ENCODE results near the gene SLC25A39. TPM values are rescaled to one million over a fixed set of nuclear protein-coding genes. Genes with fewer than 3 reads are reported as not detected.

SLC25A39 gene
- total RNA-seq, 1 donor from 2014 or later, result 61.2 TPM

DNA sequence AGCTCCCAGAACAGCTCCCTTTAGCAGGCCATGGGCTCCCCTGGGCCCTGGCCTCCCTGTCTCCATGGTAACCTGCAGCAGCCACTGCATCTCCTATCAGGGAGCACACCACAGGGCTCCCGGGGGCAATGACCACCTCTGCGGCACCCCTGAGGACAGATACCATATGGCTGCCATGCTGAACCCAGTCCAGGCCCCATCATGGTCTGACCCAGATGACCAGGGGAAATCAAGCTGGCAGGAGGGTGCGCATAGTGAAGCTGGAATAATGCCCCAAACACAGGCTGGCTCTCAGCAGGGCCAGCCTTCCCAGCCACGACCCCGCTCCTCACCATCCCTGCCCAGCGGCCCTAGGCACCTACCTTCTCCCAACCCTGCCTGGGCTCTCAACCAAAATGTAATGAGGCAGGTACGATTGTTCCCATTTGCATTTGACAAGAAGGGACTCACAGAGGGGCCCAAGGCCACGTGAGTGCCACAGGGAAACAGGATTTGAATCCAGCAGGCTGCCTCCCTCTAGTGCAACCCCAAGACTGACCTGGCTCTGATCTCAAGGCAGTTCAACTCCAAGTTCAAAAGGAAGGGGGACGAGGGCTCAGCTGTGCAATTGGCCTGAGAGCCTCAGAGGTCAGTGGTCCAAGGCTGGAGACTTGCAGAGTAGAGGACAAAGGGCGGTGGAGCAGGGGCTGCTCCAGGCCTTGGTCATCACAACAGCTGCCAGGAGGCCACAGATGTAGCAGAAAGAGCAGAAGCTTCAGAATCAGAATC is 13.8 kb downstream of the SLC25A39 start:
- Mint-ChIP-seq H3K4me3 (peak overlapping the region; percentile 38), H3K9me3 (no peaks in the 10 kb centered on the region), H3K4me1 (peaks cover 21% of the 10 kb centered on the region), H3K36me3 (no peaks in the 10 kb centered on the region), H3K27me3 (ENCODE audit: insufficient read depth, low read depth) (peaks cover 40% of the 10 kb centered on the region), H3K27ac (no peak overlapping the region)
- DNase-seq (ENCODE audit: low spot score), result no peak
- TF ChIP-seq, protein P1, sequence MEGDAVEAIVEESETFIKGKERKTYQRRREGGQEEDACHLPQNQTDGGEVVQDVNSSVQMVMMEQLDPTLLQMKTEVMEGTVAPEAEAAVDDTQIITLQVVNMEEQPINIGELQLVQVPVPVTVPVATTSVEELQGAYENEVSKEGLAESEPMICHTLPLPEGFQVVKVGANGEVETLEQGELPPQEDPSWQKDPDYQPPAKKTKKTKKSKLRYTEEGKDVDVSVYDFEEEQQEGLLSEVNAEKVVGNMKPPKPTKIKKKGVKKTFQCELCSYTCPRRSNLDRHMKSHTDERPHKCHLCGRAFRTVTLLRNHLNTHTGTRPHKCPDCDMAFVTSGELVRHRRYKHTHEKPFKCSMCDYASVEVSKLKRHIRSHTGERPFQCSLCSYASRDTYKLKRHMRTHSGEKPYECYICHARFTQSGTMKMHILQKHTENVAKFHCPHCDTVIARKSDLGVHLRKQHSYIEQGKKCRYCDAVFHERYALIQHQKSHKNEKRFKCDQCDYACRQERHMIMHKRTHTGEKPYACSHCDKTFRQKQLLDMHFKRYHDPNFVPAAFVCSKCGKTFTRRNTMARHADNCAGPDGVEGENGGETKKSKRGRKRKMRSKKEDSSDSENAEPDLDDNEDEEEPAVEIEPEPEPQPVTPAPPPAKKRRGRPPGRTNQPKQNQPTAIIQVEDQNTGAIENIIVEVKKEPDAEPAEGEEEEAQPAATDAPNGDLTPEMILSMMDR (IDR thresholded peaks at IDR 0.05), result no peak
- no peak for TF ChIP-seq EZH2 (IDR thresholded peaks at IDR 0.05)
- H4K20me1 ChIP-seq (ENCODE audit: low read depth), result peaks cover 30% of the 10 kb centered on the region
- no peaks in the 10 kb centered on the region for H3K9me3 ChIP-seq (ENCODE audit: low read depth)
- H3K27ac ChIP-seq, result no peak overlapping the region
- no peak overlapping the region for H3K9ac ChIP-seq
- no peaks in the 10 kb centered on the region for H3K79me2 ChIP-seq (ENCODE audit: low read depth)
- H3K4me3 ChIP-seq, result no peak overlapping the region
- H3F3A ChIP-seq (ENCODE audit: low read depth), result peaks cover 21% of the 10 kb centered on the region
- H3K27me3 ChIP-seq, result peaks cover 77% of the 10 kb centered on the region
- H3K4me2 ChIP-seq, result no peak overlapping the region
- H3K4me1 ChIP-seq, result peaks cover 17% of the 10 kb centered on the region
- no peaks in the 10 kb centered on the region for H3K36me3 ChIP-seq
- no peak overlapping the region for H2AFZ ChIP-seq (replicated peaks)

GRCh38 chr17:44310188-44310587 is 14.4 kb downstream of the SLC25A39 start:
- Histone ChIP-seq H3K4me1 (peaks cover 13% of the 10 kb centered on the region), H3K9ac (no peak overlapping the region), H3K9me3 (ENCODE audit: low read depth) (no peaks in the 10 kb centered on the region), H2AFZ (replicated peaks) (no peak overlapping the region), H3F3A (ENCODE audit: low read depth) (peaks cover 17% of the 10 kb centered on the region), H3K27me3 (peaks cover 71% of the 10 kb centered on the region), H3K79me2 (ENCODE audit: low read depth) (no peaks in the 10 kb centered on the region), H3K27ac (no peak overlapping the region), H3K4me3 (no peak overlapping the region), H4K20me1 (ENCODE audit: low read depth) (peaks cover 26% of the 10 kb centered on the region), H3K36me3 (no peaks in the 10 kb centered on the region), H3K4me2 (no peak overlapping the region)
- Mint-ChIP-seq H3K4me3 (peak overlapping the region; percentile 68), H3K9me3 (no peaks in the 10 kb centered on the region), H3K36me3 (no peaks in the 10 kb centered on the region), H3K27me3 (ENCODE audit: insufficient read depth, low read depth) (peaks cover 38% of the 10 kb centered on the region), H3K4me1 (peaks cover 17% of the 10 kb centered on the region), H3K27ac (no peak overlapping the region)
- DNase-seq (ENCODE audit: low spot score), result no peak
- TF ChIP-seq EZH2 (IDR thresholded peaks at IDR 0.05) (no peak), EZH2phosphoT487 (IDR thresholded peaks at IDR 0.05) (no peak)
- TF ChIP-seq, protein P1 (IDR thresholded peaks at IDR 0.05), result no peak

GRCh38 chr17:44309472-44309871 is 15.2 kb downstream of the SLC25A39 start:
- no peaks in the 10 kb centered on the region for H3K9me3 Mint-ChIP-seq
- H3K4me3 Mint-ChIP-seq, result peak overlapping the region; percentile 72
- Histone ChIP-seq H3K27me3 (peaks cover 64% of the 10 kb centered on the region), H3K27ac (no peak overlapping the region), H3K9ac (no peak overlapping the region), H3F3A (ENCODE audit: low read depth) (peaks cover 17% of the 10 kb centered on the region), H3K79me2 (ENCODE audit: low read depth) (no peaks in the 10 kb centered on the region), H3K36me3 (no peaks in the 10 kb centered on the region), H2AFZ (replicated peaks) (no peak overlapping the region), H3K4me1 (peaks cover 13% of the 10 kb centered on the region), H3K4me3 (no peak overlapping the region), H3K4me2 (no peak overlapping the region), H4K20me1 (ENCODE audit: low read depth) (peaks cover 26% of the 10 kb centered on the region), H3K9me3 (ENCODE audit: low read depth) (no peaks in the 10 kb centered on the region)
- TF ChIP-seq, protein P1 (IDR thresholded peaks at IDR 0.05), result no peak
- no peak for TF ChIP-seq EZH2phosphoT487 (IDR thresholded peaks at IDR 0.05)
- TF ChIP-seq EZH2 (IDR thresholded peaks at IDR 0.05), result no peak
- H3K27me3 Mint-ChIP-seq (ENCODE audit: insufficient read depth, low read depth), result peaks cover 42% of the 10 kb centered on the region
- H3K4me1 Mint-ChIP-seq, result peaks cover 17% of the 10 kb centered on the region
- H3K27ac Mint-ChIP-seq, result no peak overlapping the region
- no peaks in the 10 kb centered on the region for H3K36me3 Mint-ChIP-seq
- no peak for DNase-seq (ENCODE audit: low spot score)

Data from neural progenitor cell (in vitro differentiated cells).